ENCODE results near the gene ZSWIM1.

- TF ChIP-seq CREB1 (IDR thresholded peaks at IDR 0.05) (no peak), KDM1A (IDR thresholded peaks at IDR 0.05; ENCODE audit: borderline replicate concordance, low read length) (no peak), CTBP2 (IDR thresholded peaks at IDR 0.05; ENCODE audit: borderline replicate concordance, insufficient read depth, insufficient read length, low read length) (no peak), CTCF (IDR thresholded peaks at IDR 0.05; ENCODE audit: control extremely low read depth in 1 of 3, insufficient read depth in 1 of 3, low read depth in 1 of 3, low read length in 3 of 3) (no peak), POLR2A (IDR thresholded peaks at IDR 0.05; ENCODE audit: control extremely low read depth in 1 of 2, low read depth in 2 of 2, low read length in 2 of 2) (no peak), BACH1 (IDR thresholded peaks at IDR 0.05; ENCODE audit: low read length) (no peak)
- TF ChIP-seq, protein P1, sequence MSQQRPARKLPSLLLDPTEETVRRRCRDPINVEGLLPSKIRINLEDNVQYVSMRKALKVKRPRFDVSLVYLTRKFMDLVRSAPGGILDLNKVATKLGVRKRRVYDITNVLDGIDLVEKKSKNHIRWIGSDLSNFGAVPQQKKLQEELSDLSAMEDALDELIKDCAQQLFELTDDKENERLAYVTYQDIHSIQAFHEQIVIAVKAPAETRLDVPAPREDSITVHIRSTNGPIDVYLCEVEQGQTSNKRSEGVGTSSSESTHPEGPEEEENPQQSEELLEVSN (IDR thresholded peaks at IDR 0.05): no peak
Observed at GRCh38 chr20:45853484-45853883, 27.5 kb upstream of the ZSWIM1 start.

Measured in H1 (cell line).